ENCODE results near the gene MAN2C1.
"Not testable (repeated sequence)": the region's sequence is repeated elsewhere in the genome, so short reads cannot be mapped to it uniquely, and the experiment has no call there.

MAN2C1 gene

DNA sequence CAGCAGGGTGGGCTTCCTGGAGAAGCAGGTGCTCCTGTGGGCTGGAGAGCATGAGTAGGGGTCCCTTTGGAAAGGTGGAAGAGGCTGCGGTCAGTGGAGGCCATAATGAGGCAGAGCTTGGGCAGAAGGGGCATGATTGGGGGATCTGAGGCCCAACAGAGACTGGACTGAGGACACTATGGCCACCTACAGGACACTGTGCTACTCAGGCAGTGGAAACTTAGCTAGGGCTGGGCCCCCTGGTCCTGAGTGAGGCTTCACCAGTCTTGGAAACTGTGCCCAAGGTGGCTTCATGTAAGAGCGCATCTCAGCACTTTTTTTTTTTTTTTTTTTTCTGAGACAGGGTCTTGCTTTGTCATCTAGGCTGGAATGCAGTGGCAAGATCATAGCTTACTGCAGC is 38.8 kb downstream of the MAN2C1 start:
- Histone ChIP-seq H3K4me3 (ENCODE audit: low read depth, low read length) (no peak overlapping the region), H3K36me3 (no peaks in the 10 kb centered on the region), H3K9me3 (no peaks in the 10 kb centered on the region), H3K27me3 (no peaks in the 10 kb centered on the region), H3K4me1 (no peaks in the 10 kb centered on the region)
- TF ChIP-seq, protein P1, sequence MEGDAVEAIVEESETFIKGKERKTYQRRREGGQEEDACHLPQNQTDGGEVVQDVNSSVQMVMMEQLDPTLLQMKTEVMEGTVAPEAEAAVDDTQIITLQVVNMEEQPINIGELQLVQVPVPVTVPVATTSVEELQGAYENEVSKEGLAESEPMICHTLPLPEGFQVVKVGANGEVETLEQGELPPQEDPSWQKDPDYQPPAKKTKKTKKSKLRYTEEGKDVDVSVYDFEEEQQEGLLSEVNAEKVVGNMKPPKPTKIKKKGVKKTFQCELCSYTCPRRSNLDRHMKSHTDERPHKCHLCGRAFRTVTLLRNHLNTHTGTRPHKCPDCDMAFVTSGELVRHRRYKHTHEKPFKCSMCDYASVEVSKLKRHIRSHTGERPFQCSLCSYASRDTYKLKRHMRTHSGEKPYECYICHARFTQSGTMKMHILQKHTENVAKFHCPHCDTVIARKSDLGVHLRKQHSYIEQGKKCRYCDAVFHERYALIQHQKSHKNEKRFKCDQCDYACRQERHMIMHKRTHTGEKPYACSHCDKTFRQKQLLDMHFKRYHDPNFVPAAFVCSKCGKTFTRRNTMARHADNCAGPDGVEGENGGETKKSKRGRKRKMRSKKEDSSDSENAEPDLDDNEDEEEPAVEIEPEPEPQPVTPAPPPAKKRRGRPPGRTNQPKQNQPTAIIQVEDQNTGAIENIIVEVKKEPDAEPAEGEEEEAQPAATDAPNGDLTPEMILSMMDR (IDR thresholded peaks at IDR 0.05; ENCODE audit: low read depth, low read length) = no peak
- no peak for DNase-seq

DNA sequence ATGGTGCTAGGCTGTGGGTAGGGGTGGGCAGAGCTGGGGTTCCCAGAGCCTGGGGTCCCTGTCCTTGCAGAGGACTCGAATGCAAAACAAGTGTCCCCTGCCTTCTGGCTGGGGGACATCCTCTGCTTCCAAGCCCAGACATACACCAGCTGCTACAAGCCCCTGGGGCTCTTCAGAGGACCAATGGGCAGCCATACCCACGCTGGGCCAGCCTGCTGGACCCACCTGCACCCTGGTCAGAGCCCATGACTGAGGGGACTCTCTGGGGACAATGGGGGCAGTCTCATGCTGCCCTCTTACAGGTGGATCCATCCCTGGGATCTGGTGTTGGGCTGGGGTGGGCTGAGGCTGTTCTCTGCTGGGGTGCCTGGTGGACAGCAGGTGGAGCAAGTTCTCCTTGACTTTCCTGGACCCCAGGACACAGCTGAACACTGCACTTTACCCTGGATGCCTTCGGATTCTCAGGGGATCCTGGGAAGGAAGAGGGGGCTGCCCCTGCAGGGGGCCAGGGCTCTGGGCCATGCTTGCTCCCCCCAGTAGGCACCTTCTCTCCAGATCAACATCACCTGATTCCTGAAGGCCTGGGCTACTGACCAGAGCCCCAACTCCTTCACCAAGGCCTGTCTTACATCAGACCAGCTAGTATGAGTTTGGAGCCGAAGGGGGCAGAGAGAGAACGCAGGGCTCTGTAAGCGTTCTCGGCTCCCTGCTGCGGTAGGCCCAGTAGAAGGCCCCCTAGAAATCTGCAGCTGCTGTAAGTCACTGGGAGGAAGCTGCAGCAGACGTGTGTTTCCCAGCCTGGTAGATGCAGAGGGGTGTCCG is 39.7 kb downstream of the MAN2C1 start:
- H3K9me3 ChIP-seq = no peaks in the 10 kb centered on the region
- no peaks in the 10 kb centered on the region for H3K36me3 ChIP-seq
- TF ChIP-seq, protein P1 (IDR thresholded peaks at IDR 0.05; ENCODE audit: low read depth, low read length) = no peak
- no peak overlapping the region for H3K4me3 ChIP-seq (ENCODE audit: low read depth, low read length)
- no peaks in the 10 kb centered on the region for H3K27me3 ChIP-seq
- DNase-seq = no peak
- H3K4me1 ChIP-seq = no peaks in the 10 kb centered on the region

DNA sequence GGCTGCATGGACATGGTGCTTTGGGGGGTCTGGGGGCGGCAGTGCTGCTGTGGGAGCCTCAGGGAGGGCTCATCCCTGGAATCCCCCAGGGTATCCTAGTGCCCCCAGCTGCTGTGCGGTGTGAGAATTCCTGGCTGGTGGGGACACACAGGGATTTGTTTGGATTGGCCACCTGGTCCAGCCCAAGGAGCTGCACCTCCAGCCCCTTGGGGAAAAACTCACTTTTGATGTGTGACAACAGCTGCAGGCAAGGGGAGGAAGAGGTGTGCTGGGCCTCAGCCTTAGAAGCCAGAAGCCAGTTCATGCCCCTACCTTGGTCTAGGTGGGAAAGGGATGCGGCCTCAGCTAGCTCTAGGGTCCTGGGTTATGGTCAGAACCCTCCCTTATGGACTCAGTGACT is 40.9 kb downstream of the MAN2C1 start:
- TF ChIP-seq, protein P1 (IDR thresholded peaks at IDR 0.05; ENCODE audit: low read depth, low read length) = no peak
- Histone ChIP-seq H3K4me1 (no peaks in the 10 kb centered on the region), H3K27me3 (no peaks in the 10 kb centered on the region), H3K36me3 (no peaks in the 10 kb centered on the region), H3K4me3 (ENCODE audit: low read depth, low read length) (no peak overlapping the region), H3K9me3 (no peaks in the 10 kb centered on the region)
- no peak for DNase-seq

DNA sequence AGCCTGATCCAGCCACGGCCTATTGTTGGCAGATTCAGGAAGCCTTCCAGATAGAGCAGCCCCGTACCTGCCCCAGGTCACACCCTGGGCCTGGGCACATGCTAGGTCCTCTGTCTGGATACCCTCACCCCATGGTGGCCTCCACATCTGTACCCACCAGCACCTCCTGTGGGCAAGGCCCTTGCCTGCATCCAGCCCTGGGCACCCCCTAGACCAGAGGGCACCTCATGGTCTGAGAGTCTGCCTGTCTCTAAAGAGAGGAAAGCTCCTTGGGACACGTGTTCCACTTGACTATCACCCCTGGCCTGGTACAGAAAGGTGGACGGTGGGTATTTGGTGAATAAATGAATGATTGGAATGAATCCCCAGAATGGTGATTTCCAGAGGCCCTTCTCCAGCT is 41.4 kb downstream of the MAN2C1 start:
- DNase-seq = no peak
- Histone ChIP-seq H3K4me3 (ENCODE audit: low read depth, low read length) (no peak overlapping the region), H3K27me3 (no peaks in the 10 kb centered on the region), H3K4me1 (no peaks in the 10 kb centered on the region), H3K9me3 (no peaks in the 10 kb centered on the region), H3K36me3 (no peaks in the 10 kb centered on the region)
- TF ChIP-seq, protein P1 (IDR thresholded peaks at IDR 0.05; ENCODE audit: low read depth, low read length) = no peak

DNA sequence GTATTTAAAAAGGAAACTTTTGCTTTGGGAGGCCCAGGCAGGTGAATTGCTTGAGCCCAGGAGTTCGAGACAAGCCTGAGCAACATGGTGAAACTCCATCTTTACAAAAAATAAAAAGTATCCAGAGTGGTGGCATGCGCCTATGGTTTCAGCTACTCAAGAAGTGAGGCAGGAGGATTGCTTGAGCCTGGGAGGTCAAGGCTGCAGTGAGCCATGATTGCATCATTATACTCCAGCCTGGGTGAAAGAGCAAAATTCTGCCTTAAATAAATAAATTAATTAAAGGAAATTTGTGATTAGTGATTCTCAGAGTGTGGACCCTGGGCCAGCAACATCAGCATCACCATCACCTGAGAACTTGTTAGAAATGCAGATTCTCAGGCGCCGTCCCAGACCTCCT is 42.5 kb downstream of the MAN2C1 start:
- H3K4me3 ChIP-seq (ENCODE audit: low read depth, low read length) = no peak overlapping the region
- no peaks in the 10 kb centered on the region for H3K36me3 ChIP-seq
- no peaks in the 10 kb centered on the region for H3K9me3 ChIP-seq
- no peaks in the 10 kb centered on the region for H3K4me1 ChIP-seq
- DNase-seq = no peak
- TF ChIP-seq, protein P1 (IDR thresholded peaks at IDR 0.05; ENCODE audit: low read depth, low read length) = no peak
- no peaks in the 10 kb centered on the region for H3K27me3 ChIP-seq

DNA sequence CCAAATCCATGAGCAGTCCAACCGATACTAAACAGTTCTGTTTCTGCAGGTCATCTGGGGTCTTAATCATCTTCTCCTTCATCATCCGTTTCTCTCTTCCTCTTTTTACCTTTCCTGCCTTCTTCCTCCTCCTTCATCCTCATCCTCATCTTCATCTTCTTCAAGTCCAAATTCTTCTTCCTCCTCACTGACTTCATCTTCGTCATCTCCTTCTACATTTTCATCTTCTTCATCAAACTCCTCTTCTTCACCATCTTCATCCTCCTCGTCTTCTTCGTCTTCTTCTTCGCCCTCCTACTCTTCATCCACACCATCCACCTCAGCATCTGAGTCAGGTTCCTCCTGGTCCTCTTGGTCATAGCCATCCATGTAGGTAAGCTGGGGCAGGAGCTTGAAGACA is 46.7 kb downstream of the MAN2C1 start:
- Histone ChIP-seq H3K27me3 (no peaks in the 10 kb centered on the region), H3K4me3 (ENCODE audit: low read depth, low read length) (no peak overlapping the region), H3K4me1 (no peaks in the 10 kb centered on the region), H3K9me3 (no peaks in the 10 kb centered on the region), H3K36me3 (no peaks in the 10 kb centered on the region)
- TF ChIP-seq, protein P1 (IDR thresholded peaks at IDR 0.05; ENCODE audit: low read depth, low read length) = no peak
- DNase-seq = no peak

DNA sequence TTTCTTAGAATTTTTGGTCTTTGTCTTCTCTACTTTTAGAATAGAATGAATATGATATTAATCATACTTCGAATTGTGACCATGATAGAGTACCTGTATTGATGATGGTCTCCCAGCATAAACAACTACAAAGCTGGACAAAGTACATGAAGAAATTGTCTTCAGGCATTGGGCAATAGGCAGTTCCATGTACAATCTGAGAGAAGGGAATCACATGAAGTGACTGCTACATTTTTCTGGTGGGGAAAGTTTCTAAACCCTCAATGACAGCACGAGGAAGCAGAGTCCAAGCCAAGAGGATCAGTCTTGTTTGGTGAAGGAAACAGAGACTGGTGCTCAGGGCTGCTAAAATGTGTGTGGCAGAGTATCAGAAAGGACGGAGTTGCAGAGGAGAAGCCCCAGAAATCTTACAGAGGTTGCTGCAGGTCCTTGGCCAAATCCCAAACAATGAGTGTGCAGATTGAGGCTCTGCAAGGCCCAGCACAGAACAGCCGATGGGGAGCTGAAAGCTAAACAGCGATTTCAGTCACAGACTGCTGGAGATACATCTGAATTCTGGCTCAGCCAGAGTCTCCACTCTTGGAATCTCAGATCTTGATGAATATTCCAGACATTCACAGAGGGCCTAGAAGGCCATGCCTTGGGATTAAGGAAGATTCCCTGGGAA is 49.0 kb downstream of the MAN2C1 start:
- H3K9me3 ChIP-seq; H3K36me3 ChIP-seq; H3K27me3 ChIP-seq; DNase-seq; H3K4me1 ChIP-seq; H3K4me3 ChIP-seq (ENCODE audit: low read depth, low read length): not testable (repeated sequence)

Measured in BE2C (cell line).